AG04450 (cell line): ENCODE results near the gene NOC2L. TPM values are rescaled to one million over a fixed set of nuclear protein-coding genes. Genes with fewer than 3 reads are reported as not detected.

Source experiments
- CTCF ChIA-PET: fragments of 300-600, 350-600 bp; formaldehyde crosslinking; extraction: SDS; loops from one replicate; lab custom pipeline; 2022; ENCODE audit warnings: antibody characterized with exemption, inconsistent platforms; lab: Charles Lee
- POLR2A ChIA-PET: fragments of 350-600 bp; formaldehyde crosslinking; extraction: SDS; loops from one replicate; lab custom pipeline; 2021; ENCODE audit warnings: antibody characterized with exemption, inconsistent platforms; lab: Yijun Ruan, JAX
- DNase-seq: peaks from one replicate; pipeline ENCODE4 v3.0.0-alpha.2; 2011; ENCODE audit warnings: low read depth, low spot score
- H3K27ac ChIP-seq: one replicate; pipeline ENCODE4 v1.5.1; 2012; ENCODE audit warnings: low read depth, low read length, control low read depth
- H3K27me3 ChIP-seq: one replicate; pipeline ENCODE4 v1.6.0; 2012; ENCODE audit warnings: low read length; ENCODE audit not compliant: control insufficient read depth, insufficient read depth
- H3K4me3 ChIP-seq: 2 replicates; pipeline ENCODE4 v1.5.1; 2011; ENCODE audit warnings: mild to moderate bottlenecking, low read depth, low read length, control low read depth
- H3K9me3 ChIP-seq: 2 replicates; pipeline ENCODE4 v1.5.1; 2012; ENCODE audit warnings: low read length; ENCODE audit not compliant: control insufficient read depth, insufficient read depth
- polyA plus RNA-seq: library from polyadenylated mRNA; depleted of rRNA; stranded (reverse); fragments of >200 nt; gene quantifications from 2 replicates; pipeline ENCODE4 v1.2.3, GENCODE V29; 2011
- TF ChIP-seq, protein P1 (sequence below): IDR thresholded peaks from 2 replicates; pipeline ENCODE4 v1.5.1; 2011; ENCODE audit warnings: low read depth, low read length, control low read depth, inconsistent platforms

The NOC2L gene
- polyA plus RNA-seq, 1 experiment, result 36.1 TPM

DNA sequence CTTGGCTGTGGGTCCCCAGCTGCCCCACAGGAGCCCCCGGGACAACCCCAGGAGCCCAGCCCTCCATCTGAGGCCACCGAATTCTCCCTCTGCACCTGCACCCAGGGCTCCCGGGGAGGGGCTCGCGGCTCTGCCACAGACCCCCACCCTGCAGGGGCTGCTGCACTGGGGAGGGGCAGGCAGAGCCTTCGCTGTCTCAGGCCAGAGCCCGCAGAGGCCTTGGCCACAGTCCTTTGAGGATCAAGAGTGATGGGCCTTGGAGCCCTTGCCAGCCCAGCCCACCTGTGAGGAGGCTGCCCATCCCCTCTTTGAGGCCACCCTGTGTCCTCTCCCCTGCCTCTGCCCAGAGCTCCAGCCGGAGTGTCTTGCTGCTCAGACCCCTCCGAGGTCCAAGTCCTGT, 16.3 kb upstream of the NOC2L start:
- ChIA-PET POLR2A (interaction anchor here (2.1 kb wide), 1 partner anchor 9 kb away, joined by 6 read pairs; the partner anchor contains the start of gene PLEKHN1), CTCF (interaction anchor here (2.2 kb wide), 1 partner anchor 70 kb away, joined by 14 read pairs; no protein-coding TSS in a partner anchor)
- H3K27ac ChIP-seq, result no peak overlapping the region
- H3K4me3 ChIP-seq, result no peak overlapping the region
- DNase-seq, result no peak
- peaks cover 10% of the 10 kb centered on the region; the same call in 1 of the 2 replicates for H3K9me3 ChIP-seq
- TF ChIP-seq, protein P1, sequence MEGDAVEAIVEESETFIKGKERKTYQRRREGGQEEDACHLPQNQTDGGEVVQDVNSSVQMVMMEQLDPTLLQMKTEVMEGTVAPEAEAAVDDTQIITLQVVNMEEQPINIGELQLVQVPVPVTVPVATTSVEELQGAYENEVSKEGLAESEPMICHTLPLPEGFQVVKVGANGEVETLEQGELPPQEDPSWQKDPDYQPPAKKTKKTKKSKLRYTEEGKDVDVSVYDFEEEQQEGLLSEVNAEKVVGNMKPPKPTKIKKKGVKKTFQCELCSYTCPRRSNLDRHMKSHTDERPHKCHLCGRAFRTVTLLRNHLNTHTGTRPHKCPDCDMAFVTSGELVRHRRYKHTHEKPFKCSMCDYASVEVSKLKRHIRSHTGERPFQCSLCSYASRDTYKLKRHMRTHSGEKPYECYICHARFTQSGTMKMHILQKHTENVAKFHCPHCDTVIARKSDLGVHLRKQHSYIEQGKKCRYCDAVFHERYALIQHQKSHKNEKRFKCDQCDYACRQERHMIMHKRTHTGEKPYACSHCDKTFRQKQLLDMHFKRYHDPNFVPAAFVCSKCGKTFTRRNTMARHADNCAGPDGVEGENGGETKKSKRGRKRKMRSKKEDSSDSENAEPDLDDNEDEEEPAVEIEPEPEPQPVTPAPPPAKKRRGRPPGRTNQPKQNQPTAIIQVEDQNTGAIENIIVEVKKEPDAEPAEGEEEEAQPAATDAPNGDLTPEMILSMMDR, result no peak
- peaks cover 21% of the 10 kb centered on the region for H3K27me3 ChIP-seq

DNA sequence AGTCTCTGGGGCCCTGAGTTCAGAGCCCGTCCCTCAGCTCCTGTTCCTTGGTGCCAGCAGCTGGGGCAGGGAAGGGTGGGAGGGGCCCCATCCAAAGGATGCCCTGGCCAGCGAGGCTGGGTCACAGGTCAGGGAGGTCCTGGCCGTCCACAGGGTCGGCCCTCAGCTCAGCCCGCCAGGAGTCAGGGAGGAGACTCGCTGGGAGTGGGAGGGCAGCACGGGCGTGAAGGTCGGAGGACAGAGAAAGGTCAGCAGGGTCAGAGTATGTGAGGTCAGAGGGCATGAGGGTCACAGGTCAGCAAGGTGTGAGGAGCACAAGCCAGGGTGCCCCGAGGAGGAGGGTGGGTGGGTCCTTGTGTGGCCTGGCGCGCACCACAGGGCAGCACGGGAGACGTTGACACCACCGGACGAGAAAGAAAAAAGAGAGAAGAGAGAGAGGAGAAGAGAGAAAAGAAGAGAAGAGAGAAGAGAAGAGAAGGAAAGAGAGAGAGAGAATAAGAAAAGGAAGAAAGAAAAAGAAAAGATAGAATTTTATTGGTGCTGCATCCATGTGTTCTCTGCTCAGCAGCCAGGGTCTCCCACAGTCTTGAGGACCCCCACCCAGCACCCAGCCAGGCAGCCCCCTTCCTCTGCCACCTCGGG, 15.8 kb upstream of the NOC2L start:
- H3K27ac ChIP-seq, result no peak overlapping the region
- H3K4me3 ChIP-seq, result no peak overlapping the region
- ChIA-PET CTCF (interaction anchor here (0.6 to 2.2 kb wide), 2 partner anchors 70 to 76 kb away, joined by 3 to 14 read pairs; no protein-coding TSS in a partner anchor), POLR2A (interaction anchor here (2.1 kb wide), 1 partner anchor 8 kb away, joined by 6 read pairs; the partner anchor contains the start of gene PLEKHN1)
- TF ChIP-seq, protein P1, result no peak
- peaks cover 15% of the 10 kb centered on the region; the same call in 1 of the 2 replicates for H3K9me3 ChIP-seq
- peaks cover 26% of the 10 kb centered on the region for H3K27me3 ChIP-seq
- DNase-seq, result no peak

DNA sequence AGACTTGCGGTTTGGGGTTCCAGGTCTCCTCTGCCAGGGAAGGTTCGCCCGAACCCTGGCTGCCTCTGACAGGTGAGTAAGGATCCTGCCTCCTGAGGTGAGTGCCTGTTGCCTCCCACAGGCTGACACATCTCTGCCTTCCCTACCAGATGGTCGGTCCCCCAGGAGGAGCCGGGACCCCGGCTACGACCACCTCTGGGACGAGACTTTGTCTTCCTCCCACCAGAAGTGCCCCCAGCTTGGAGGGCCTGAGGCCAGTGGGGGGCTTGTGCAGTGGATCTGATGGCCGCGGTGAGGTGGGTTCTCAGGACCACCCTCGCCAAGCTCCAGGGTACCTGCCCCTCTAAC, 15.2 kb upstream of the NOC2L start:
- Histone ChIP-seq H3K9me3 (peaks cover 15% of the 10 kb centered on the region; the same call in 1 of the 2 replicates), H3K27me3 (peaks cover 26% of the 10 kb centered on the region), H3K4me3 (no peak overlapping the region), H3K27ac (no peak overlapping the region)
- DNase-seq, result no peak
- ChIA-PET CTCF (interaction anchor here (0.6 kb wide), 1 partner anchor 76 kb away, joined by 3 read pairs; no protein-coding TSS in a partner anchor), POLR2A (no interaction called here)
- TF ChIP-seq, protein P1, result no peak

DNA sequence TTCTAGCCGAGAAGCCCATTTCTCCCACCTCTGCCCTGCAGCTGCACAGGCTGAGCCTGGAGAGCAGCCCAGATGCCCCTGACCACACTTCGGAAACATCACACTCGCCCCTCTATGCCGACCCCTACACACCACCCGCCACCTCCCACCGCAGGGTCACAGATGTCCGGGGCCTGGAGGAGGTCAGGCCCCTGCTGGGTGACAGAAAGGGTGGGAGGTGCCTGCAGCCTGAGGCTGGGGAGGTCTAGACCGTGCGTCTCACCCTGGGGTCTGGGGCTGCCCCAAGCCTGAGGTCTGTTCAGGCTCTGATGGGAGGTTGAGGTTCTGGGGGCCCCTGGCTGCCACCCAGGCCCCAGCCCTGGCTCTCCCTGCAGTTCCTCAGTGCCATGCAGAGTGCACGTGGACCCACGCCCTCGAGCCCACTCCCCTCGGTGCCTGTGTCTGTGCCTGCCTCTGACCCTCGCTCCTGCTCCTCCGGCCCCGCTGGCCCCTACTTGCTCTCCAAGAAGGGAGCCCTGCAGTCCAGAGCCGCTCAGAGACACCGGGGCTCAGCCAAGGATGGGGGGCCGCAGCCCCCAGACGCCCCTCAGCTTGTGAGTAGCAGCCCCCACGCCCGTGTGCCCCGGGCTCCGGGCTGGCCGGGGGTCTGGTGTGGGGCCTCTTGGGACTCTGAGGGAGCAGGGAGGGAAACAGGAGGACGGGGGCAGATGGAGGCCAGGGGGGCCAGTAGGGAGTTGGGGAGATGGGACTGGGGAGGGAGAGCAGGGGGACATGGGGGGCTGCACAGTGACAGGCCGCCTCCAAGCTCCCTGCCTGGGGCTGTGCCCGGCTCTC, 14.6 kb upstream of the NOC2L start:
- H3K4me3 ChIP-seq, result no peak overlapping the region
- no peak for DNase-seq
- peaks cover 26% of the 10 kb centered on the region for H3K27me3 ChIP-seq
- H3K9me3 ChIP-seq, result peaks cover 14% of the 10 kb centered on the region; the same call in 1 of the 2 replicates
- TF ChIP-seq, protein P1, result no peak
- H3K27ac ChIP-seq, result no peak overlapping the region
- ChIA-PET CTCF (no interaction called here), POLR2A (no interaction called here)
